GM12878 (cell line): ENCODE measurements around the gene NOS3. TPM values are rescaled to one million over a fixed set of nuclear protein-coding genes. Genes with fewer than 3 reads are reported as not detected.

Source experiments
- ATAC-seq: fragments of 200-7000 bp; cut with Tn5 transposase; 3 replicates; pipeline ENCODE4 v1.9.1; 2020; ENCODE audit warnings: mild to moderate bottlenecking, moderate library complexity
- BruUV-seq: library from RNA; stranded (reverse); fragments of 400-500 nt; replicated peaks from 2 replicates; lab custom pipeline; 2021; lab: Mats Ljungman, UMichigan
- CTCF ChIA-PET: fragments of 300-600 bp; sonication (Branson Sonifier 250); formaldehyde crosslinking; extraction: SDS; loops from one replicate; lab custom pipeline; 2021; ENCODE audit warnings: inconsistent platforms; lab: Yijun Ruan, JAX
- POLR2A ChIA-PET: fragments of 350-600 bp; formaldehyde crosslinking; extraction: SDS; loops from one replicate; lab custom pipeline; 2021; ENCODE audit warnings: inconsistent platforms; lab: Charles Lee
- RAD21 ChIA-PET: fragments of 300-600 bp; sonication (Branson Sonifier 250); formaldehyde crosslinking; loops from one replicate; lab custom pipeline; 2023; ENCODE audit warnings: antibody characterized with exemption; ENCODE audit not compliant: unreplicated experiment; lab: Charles Lee
- SMC1A ChIA-PET: fragments of 300-600 bp; sonication (Branson Sonifier 250); formaldehyde crosslinking; loops from one replicate; lab custom pipeline; 2023; ENCODE audit not compliant: unreplicated experiment, uncharacterized antibody; lab: Charles Lee
- DNase-seq: peaks from one replicate; pipeline ENCODE4 v3.0.0-alpha.2; 2011; ENCODE audit warnings: low read depth, low spot score
- FAIRE-seq: peaks from 3 replicates; lab custom pipeline; 2011; peaks lifted over from hg19 to GRCh38; lab: Jason Lieb, UNC
- H2AFZ ChIP-seq: 2 replicates; pipeline ENCODE4 v1.6.0; 2011; ENCODE audit warnings: low read depth, low read length, control low read depth; ENCODE audit not compliant: control insufficient read depth
- H3K27ac ChIP-seq: 2 replicates; pipeline ENCODE4 v1.5.1; 2011; ENCODE audit warnings: control low read depth; ENCODE audit not compliant: control insufficient read depth, insufficient read depth
- H3K27me3 ChIP-seq, 2 experiments: replicated peaks in 1 of 2; 2 replicates each; pipeline versions ENCODE4 v1.6.0 to v1.6.1; 2011; ENCODE audit warnings: low read length in 1 of 2; ENCODE audit not compliant: control insufficient read depth in 2 of 2, insufficient read depth in 2 of 2
- H3K36me3 ChIP-seq, 2 experiments: 2 replicates each; pipeline ENCODE4 v1.5.1; 2011; ENCODE audit warnings: low read length in 1 of 2; ENCODE audit not compliant: control insufficient read depth in 2 of 2, insufficient read depth in 2 of 2
- H3K4me1 ChIP-seq: 2 replicates; pipeline ENCODE4 v1.6.1; 2011; ENCODE audit warnings: mild to moderate bottlenecking, low read length, moderate library complexity, mixed read lengths; ENCODE audit not compliant: control insufficient read depth, insufficient read depth
- H3K4me2 ChIP-seq: 2 replicates; pipeline ENCODE4 v1.6.0; 2011; ENCODE audit warnings: control low read depth; ENCODE audit not compliant: control insufficient read depth, insufficient read depth
- H3K4me3 ChIP-seq: fragments of 200-600 bp; sonication (generic); 2 replicates; pipeline ENCODE4 v1.5.1; 2016
- H3K79me2 ChIP-seq: 2 replicates; pipeline ENCODE4 v1.6.0; 2011; ENCODE audit warnings: low read length; ENCODE audit not compliant: control insufficient read depth, insufficient read depth
- H3K9ac ChIP-seq: 2 replicates; pipeline ENCODE4 v1.8.0; 2011; ENCODE audit warnings: low read length, control low read depth, mixed read lengths; ENCODE audit not compliant: control insufficient read depth, insufficient read depth
- H3K9me3 ChIP-seq: replicated peaks from 3 replicates; pipeline ENCODE4 v1.5.1; 2011; ENCODE audit warnings: mild to moderate bottlenecking, low read length; ENCODE audit not compliant: control insufficient read depth, insufficient read depth
- H4K20me1 ChIP-seq: 2 replicates; pipeline ENCODE4 v1.6.0; 2011; ENCODE audit not compliant: control insufficient read depth, insufficient read depth
- EZH2 ChIP-seq: IDR thresholded peaks from 2 replicates; pipeline ENCODE4 v1.6.1; 2012; ENCODE audit warnings: low read depth, mild to moderate bottlenecking, control low read depth, inconsistent platforms, low read length, borderline replicate concordance; ENCODE audit not compliant: control insufficient read depth
- HDAC6 ChIP-seq: fragments of 200-600 bp; sonication (generic); IDR thresholded peaks from one replicate; pipeline ENCODE4 v1.8.0; 2017; ENCODE audit warnings: antibody characterized with exemption; ENCODE audit not compliant: unreplicated experiment
- LARP7 ChIP-seq: fragments of 450-650 bp; IDR thresholded peaks from 2 replicates; pipeline ENCODE4 v1.6.1; 2017; ENCODE audit warnings: mild to moderate bottlenecking
- SMAD1 ChIP-seq: fragments of 450-650 bp; IDR thresholded peaks from 2 replicates; pipeline ENCODE4 v1.6.1; 2018; ENCODE audit warnings: mild to moderate bottlenecking, low read depth; ENCODE audit not compliant: partially characterized antibody
- WGBS: methylation state at CpG from one replicate; pipeline ENCODE4 v1.1.6; 2016; ENCODE audit warnings: low lambda C conversion rate; ENCODE audit not compliant: insufficient replicate concordance, insufficient coverage; ENCODE audit errors: missing lambda C conversion rate; 5-methylcytosine and 5-hydroxymethylcytosine counted together
- in situ Hi-C: fragments of 300-500 bp; cut with MboI; formaldehyde crosslinking; loops from 9 replicates; pipeline ENCODE4 v1.14.3; 2018; ENCODE audit warnings: mixed read lengths
- intact Hi-C: fragments of 100-400 bp; cut with micrococcal nuclease; formaldehyde crosslinking; loops from one replicate; pipeline ENCODE4 v1.14.2; 2022; ENCODE audit not compliant: unreplicated experiment
- polyA plus RNA-seq, 11 experiments: library from polyadenylated mRNA; depleted of rRNA in 4 of 11; unstranded in 6 of 11; stranded (reverse) in 5 of 11; fragments of >200 nt; fragmentation: Nextera tagmentation in 4 of 11; fragmentation: Illumina TruSeq in 1 of 11; extraction: Ambion mirVana in 4 of 11; extraction: Trizol in 1 of 11; gene quantifications; 1 replicate in 1 of 11; 2 replicates in 10 of 11; pipeline versions ENCODE4 v1.2.1 to v1.2.3, GENCODE V29; 2011 to 2016; ENCODE audit warnings: inconsistent platforms in 2 of 11, missing spikeins in 2 of 11, low read depth in 1 of 11
- total RNA-seq, 4 experiments: library from RNA; depleted of rRNA in 3 of 4; stranded (reverse); fragments of >200 nt in 3 of 4; fragmentation: Illumina TruSeq in 1 of 4; extraction: Trizol in 1 of 4; gene quantifications; 2 replicates each; pipeline versions ENCODE4 v1.2.1 to v1.2.3, GENCODE V29; 2013 to 2021
- TF ChIP-seq, protein P1 (sequence below): fragments of 450-650 bp; IDR thresholded peaks from 2 replicates; pipeline ENCODE4 v1.6.1; 2017; ENCODE audit warnings: mild to moderate bottlenecking, moderate library complexity
- TF ChIP-seq, protein P2 (sequence below): fragments of 450-650 bp; formaldehyde crosslinking; IDR thresholded peaks from 2 replicates; pipeline ENCODE4 v1.4.0; 2022; ENCODE audit warnings: mild to moderate bottlenecking, moderate library complexity

Gene NOS3
- total and polyA plus RNA-seq, 10 of the 15 experiments (the other 5 are each of a cell fraction or from before 2014, with no cell fraction given) = 0.06 to 0.92 (median 0.30) TPM; not detected in 3

DNA sequence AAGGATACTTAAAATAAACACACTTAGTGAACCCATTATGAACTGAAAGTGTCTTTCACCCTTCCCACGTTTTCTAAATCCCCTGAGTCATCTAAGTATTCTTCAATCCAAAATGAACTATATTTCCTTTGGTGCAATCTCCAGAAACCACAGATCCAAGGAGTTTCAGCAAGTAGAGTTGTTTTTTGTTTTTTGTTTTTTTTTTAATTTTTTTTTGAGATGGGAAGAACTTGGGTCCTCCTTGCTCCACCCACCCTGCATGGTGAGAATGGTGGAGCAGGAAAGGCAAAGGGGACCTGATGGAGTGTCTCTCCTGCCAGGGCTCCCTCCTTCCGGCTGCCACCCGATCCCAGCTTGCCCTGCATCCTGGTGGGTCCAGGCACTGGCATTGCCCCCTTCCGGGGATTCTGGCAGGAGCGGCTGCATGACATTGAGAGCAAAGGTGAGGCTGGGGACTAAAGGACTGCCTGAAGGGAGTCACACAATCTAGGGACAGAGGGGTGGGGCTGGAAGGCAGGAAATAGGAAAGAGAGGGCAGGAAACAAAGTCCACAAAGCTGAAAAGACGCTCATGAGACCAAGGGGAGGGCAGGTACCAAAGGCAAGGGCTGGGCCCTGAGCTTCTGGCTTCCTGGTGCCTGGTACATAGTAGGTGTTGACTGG, 21.3 kb downstream of the NOS3 start:
- Histone ChIP-seq H3K4me1 (peaks cover 6% of the 10 kb centered on the region), H3K9ac (no peak overlapping the region), H3K27me3 (no peaks in the 10 kb centered on the region; a peak in 1 of 4 replicates), H3K79me2 (no peaks in the 10 kb centered on the region), H3K9me3 (no peaks in the 10 kb centered on the region), H3K27ac (no peak overlapping the region), H3K4me3 (no peak overlapping the region), H2AFZ (no peak overlapping the region), H4K20me1 (no peaks in the 10 kb centered on the region), H3K4me2 (no peak overlapping the region), H3K36me3 (no peaks in the 10 kb centered on the region)
- in situ Hi-C loops (no loop called here), intact Hi-C loops (loop anchor here (5.0 kb wide), 1 partner anchor 100 kb away; no protein-coding TSS in a partner anchor)
- DNase-seq (no peak), ATAC-seq (no peak), FAIRE-seq (no peak)
- 45% methylated on average over 6 of the region's 6 CpGs for WGBS
- ChIA-PET SMC1A (no interaction called here), RAD21 (no interaction called here), POLR2A (no interaction called here), CTCF (interaction anchor here (0.7 to 1.1 kb wide), 2 partner anchors 135 to 351 kb away, joined by 3 read pairs; no protein-coding TSS in a partner anchor)
- BruUV-seq = no TSS peak
- no peak for TF ChIP-seq SMAD1
- TF ChIP-seq, protein P1, sequence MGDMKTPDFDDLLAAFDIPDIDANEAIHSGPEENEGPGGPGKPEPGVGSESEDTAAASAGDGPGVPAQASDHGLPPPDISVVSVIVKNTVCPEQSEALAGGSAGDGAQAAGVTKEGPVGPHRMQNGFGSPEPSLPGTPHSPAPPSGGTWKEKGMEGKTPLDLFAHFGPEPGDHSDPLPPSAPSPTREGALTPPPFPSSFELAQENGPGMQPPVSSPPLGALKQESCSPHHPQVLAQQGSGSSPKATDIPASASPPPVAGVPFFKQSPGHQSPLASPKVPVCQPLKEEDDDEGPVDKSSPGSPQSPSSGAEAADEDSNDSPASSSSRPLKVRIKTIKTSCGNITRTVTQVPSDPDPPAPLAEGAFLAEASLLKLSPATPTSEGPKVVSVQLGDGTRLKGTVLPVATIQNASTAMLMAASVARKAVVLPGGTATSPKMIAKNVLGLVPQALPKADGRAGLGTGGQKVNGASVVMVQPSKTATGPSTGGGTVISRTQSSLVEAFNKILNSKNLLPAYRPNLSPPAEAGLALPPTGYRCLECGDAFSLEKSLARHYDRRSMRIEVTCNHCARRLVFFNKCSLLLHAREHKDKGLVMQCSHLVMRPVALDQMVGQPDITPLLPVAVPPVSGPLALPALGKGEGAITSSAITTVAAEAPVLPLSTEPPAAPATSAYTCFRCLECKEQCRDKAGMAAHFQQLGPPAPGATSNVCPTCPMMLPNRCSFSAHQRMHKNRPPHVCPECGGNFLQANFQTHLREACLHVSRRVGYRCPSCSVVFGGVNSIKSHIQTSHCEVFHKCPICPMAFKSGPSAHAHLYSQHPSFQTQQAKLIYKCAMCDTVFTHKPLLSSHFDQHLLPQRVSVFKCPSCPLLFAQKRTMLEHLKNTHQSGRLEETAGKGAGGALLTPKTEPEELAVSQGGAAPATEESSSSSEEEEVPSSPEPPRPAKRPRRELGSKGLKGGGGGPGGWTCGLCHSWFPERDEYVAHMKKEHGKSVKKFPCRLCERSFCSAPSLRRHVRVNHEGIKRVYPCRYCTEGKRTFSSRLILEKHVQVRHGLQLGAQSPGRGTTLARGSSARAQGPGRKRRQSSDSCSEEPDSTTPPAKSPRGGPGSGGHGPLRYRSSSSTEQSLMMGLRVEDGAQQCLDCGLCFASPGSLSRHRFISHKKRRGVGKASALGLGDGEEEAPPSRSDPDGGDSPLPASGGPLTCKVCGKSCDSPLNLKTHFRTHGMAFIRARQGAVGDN = no peak
- TF ChIP-seq, protein P2, sequence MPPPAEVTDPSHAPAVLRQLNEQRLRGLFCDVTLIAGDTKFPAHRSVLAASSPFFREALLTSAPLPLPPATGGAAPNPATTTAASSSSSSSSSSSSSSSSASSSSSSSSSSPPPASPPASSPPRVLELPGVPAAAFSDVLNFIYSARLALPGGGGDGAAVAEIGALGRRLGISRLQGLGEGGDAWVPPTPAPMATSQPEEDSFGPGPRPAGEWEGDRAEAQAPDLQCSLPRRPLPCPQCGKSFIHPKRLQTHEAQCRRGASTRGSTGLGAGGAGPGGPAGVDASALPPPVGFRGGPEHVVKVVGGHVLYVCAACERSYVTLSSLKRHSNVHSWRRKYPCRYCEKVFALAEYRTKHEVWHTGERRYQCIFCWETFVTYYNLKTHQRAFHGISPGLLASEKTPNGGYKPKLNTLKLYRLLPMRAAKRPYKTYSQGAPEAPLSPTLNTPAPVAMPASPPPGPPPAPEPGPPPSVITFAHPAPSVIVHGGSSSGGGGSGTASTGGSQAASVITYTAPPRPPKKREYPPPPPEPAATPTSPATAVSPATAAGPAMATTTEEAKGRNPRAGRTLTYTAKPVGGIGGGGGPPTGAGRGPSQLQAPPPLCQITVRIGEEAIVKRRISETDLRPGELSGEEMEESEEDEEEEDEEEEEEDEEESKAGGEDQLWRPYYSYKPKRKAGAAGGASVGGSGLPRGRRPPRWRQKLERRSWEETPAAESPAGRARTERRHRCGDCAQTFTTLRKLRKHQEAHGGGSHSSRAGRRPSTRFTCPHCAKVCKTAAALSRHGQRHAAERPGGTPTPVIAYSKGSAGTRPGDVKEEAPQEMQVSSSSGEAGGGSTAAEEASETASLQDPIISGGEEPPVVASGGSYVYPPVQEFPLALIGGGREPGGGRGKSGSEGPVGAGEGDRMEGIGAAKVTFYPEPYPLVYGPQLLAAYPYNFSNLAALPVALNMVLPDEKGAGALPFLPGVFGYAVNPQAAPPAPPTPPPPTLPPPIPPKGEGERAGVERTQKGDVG (CRISPR knock-in tag) = no peak
- no peak for TF ChIP-seq LARP7
- TF ChIP-seq EZH2 = no peak
- no peak for TF ChIP-seq HDAC6
